Neural crest cell (in vitro differentiated cells): ENCODE measurements around the gene ATL1. TPM values are rescaled to one million over a fixed set of nuclear protein-coding genes. Genes with fewer than 3 reads are reported as not detected.
A peak's percentile ranks its signal among the peaks of the same experiment; 100 is the strongest.

ENCODE experiments used
- DNase-seq: peaks from one replicate; pipeline ENCODE4 v3.0.0; 2021; ENCODE audit warnings: low read depth, mixed read lengths, low spot score
- H3K27ac Mint-ChIP-seq: one replicate; pipeline ENCODE4 v1.8.0; 2021; ENCODE audit warnings: mild to moderate bottlenecking, mixed read lengths; ENCODE audit not compliant: unreplicated experiment
- H3K27me3 Mint-ChIP-seq: 2 replicates; pipeline ENCODE4 v1.8.0; 2021; ENCODE audit warnings: low read depth, mild to moderate bottlenecking, mixed read lengths
- H3K36me3 Mint-ChIP-seq: 2 replicates; pipeline ENCODE4 v1.8.0; 2021; ENCODE audit warnings: low read depth, mild to moderate bottlenecking, mixed read lengths
- H3K4me1 Mint-ChIP-seq: 2 replicates; pipeline ENCODE4 v1.8.0; 2021; ENCODE audit warnings: mixed read lengths
- H3K4me3 Mint-ChIP-seq: one replicate; pipeline ENCODE4 v1.8.0; 2021; ENCODE audit warnings: mild to moderate bottlenecking, mixed read lengths
- H3K9me3 Mint-ChIP-seq: 2 replicates; pipeline ENCODE4 v1.8.0; 2021; ENCODE audit warnings: mixed read lengths
- CTCF ChIP-seq: fragments of 200-600 bp; sonication (generic); conservative IDR thresholded peaks from 2 replicates; pipeline ENCODE4 v1.5.0; 2021; ENCODE audit warnings: antibody characterized with exemption, mild to moderate bottlenecking
- total RNA-seq: library from RNA; stranded (reverse); gene quantifications from 2 replicates; pipeline ENCODE4 v1.2.1, GENCODE V29; 2021

Gene ATL1
- total RNA-seq, 1 donor from 2014 or later = 15.9 TPM

DNA sequence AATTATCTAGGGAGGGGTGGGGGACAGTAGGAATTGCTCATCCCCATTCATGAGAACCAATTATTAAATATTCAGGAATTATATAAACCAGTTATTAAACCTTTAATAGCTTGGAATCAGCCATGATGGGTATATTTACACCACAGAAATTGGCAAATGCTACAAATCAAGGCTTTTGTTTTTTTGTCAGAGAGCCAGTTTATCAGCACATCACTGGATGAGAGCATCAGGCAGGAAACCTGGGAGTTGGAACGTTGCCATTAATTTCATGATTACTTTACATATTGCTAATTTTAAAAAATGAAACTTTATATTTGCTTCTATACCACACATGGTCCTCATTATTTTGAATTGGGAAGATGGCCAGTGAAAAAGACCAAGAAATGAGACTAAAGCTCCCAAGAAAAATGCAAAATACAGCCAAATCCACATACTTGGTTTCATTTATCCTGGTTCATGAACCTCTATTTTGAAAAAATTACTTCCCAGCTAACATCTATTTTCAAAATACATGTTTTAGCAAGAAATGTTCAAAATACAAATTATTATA lies 48.4 kb downstream of the ATL1 start:
- no peak for DNase-seq
- TF ChIP-seq CTCF = no peak
- no peaks in the 10 kb centered on the region for H3K9me3 Mint-ChIP-seq
- H3K4me3 Mint-ChIP-seq = no peak overlapping the region
- H3K36me3 Mint-ChIP-seq = peaks cover 4% of the 10 kb centered on the region
- peaks cover 16% of the 10 kb centered on the region for H3K4me1 Mint-ChIP-seq
- no peaks in the 10 kb centered on the region for H3K27me3 Mint-ChIP-seq
- no peak overlapping the region for H3K27ac Mint-ChIP-seq

- H3K27me3 Mint-ChIP-seq = no peaks in the 10 kb centered on the region
- H3K36me3 Mint-ChIP-seq = peaks cover 5% of the 10 kb centered on the region
- no peak overlapping the region for H3K27ac Mint-ChIP-seq
- TF ChIP-seq CTCF = no peak
- no peaks in the 10 kb centered on the region for H3K9me3 Mint-ChIP-seq
- H3K4me1 Mint-ChIP-seq = peaks cover 23% of the 10 kb centered on the region
- no peak for DNase-seq
- H3K4me3 Mint-ChIP-seq = no peak overlapping the region
Observed at GRCh38 chr14:50610465-50610864, 50.5 kb downstream of the ATL1 start.

DNA sequence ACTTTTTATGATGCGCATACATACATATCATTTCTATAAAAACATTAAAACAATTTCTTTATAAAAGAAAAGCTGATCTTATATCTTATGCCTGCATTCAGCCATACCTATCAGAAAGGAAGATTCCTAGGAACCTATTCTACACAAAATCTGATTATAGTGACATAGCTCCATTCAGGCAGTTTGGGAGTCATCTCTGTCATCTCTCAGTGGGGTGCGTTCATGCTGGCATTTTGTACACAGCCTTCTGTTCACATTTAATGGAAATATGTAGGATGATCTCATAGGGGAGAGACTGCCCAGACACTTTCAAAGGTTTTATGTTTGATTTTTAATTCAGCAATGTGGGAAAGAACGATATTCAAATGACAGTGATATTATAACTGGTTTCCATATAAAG lies 52.9 kb downstream of the ATL1 start:
- DNase-seq = no peak
- Mint-ChIP-seq H3K36me3 (peaks cover 4% of the 10 kb centered on the region), H3K9me3 (no peaks in the 10 kb centered on the region), H3K4me1 (peaks cover 10% of the 10 kb centered on the region), H3K27ac (no peak overlapping the region), H3K4me3 (no peak overlapping the region), H3K27me3 (no peaks in the 10 kb centered on the region)
- no peak for TF ChIP-seq CTCF

DNA sequence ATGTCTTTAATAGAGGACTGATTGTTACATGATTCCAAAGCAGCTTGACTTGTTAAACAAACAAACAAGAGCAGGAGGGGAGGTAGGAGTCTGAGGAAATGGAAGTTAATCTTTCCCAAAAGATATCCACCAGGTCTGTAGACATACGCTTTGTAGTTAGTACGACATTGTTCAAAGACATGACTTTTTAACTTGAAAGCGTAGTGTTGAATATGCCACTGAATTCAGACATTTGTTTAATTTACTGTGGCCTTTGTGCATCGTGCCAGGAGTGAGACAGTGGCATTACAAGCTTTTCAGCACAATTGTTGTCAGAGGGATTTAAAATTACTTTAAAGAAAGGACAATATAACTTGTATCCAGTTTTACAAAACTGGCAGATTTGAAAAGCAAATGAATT lies 55.1 kb downstream of the ATL1 start:
- H3K27ac Mint-ChIP-seq = no peak overlapping the region
- peaks cover 4% of the 10 kb centered on the region for H3K36me3 Mint-ChIP-seq
- no peaks in the 10 kb centered on the region for H3K9me3 Mint-ChIP-seq
- no peak for DNase-seq
- peaks cover 10% of the 10 kb centered on the region for H3K4me1 Mint-ChIP-seq
- TF ChIP-seq CTCF = no peak
- H3K4me3 Mint-ChIP-seq = no peak overlapping the region
- H3K27me3 Mint-ChIP-seq = no peaks in the 10 kb centered on the region

GRCh38 chr14:50615552-50615951 lies 55.6 kb downstream of the ATL1 start:
- Mint-ChIP-seq H3K4me1 (peaks cover 10% of the 10 kb centered on the region), H3K9me3 (no peaks in the 10 kb centered on the region), H3K27ac (peak overlapping the region; percentile 80), H3K36me3 (peaks cover 4% of the 10 kb centered on the region), H3K27me3 (no peaks in the 10 kb centered on the region), H3K4me3 (no peak overlapping the region)
- DNase-seq = no peak
- TF ChIP-seq CTCF = no peak
